A549 treated with CORT108297 at 1 μM for 4 hours (cell line): ENCODE measurements around the gene CLDN10. TPM values are rescaled to one million over a fixed set of nuclear protein-coding genes. Genes with fewer than 3 reads are reported as not detected.

Experiments used
- total RNA-seq: library from RNA; stranded (reverse); fragments of 200-300 nt; extraction: Qiagen RNA extraction; gene quantifications from 5 replicates; pipeline ENCODE4 v1.2.3, GENCODE V29; 2022

The CLDN10 gene
- total RNA-seq: 0.14 to 0.26 TPM (median 0.20 TPM) in 5 replicates

GRCh38 chr13:95552539-95553441 is at the start of gene CLDN10:
TSS of gene CLDN10 (plus strand) at chr13:95552720. CDS start at chr13:95552754, 34 bp downstream.

Other genes with a start within 250 kb of the CLDN10 start
- 9.7 to 13.6 TPM (median 13.0 TPM) in 5 replicates for gene DZIP1, start 92.0 kb downstream of the CLDN10 start, total RNA-seq
- gene DNAJC3, start 124.4 kb downstream of the CLDN10 start, total RNA-seq: 11.1 to 15.6 TPM (median 11.6 TPM) in 5 replicates